BE2C (cell line): ENCODE results near the gene KCNG2.
"Not testable (repeated sequence)": the region's sequence is repeated elsewhere in the genome, so short reads cannot be mapped to it uniquely, and the experiment has no call there.

Experiments
- DNase-seq: peaks from one replicate; pipeline ENCODE4 v3.0.0-alpha.2; 2020
- H3K27me3 ChIP-seq: fragments of 250-450 bp; sonication (Bioruptor Pico); 2 replicates; pipeline ENCODE4 v1.5.1; 2020; ENCODE audit warnings: mild to moderate bottlenecking
- H3K36me3 ChIP-seq: fragments of 250-450 bp; sonication (Bioruptor Pico); 2 replicates; pipeline ENCODE4 v1.5.1; 2020; ENCODE audit warnings: mild to moderate bottlenecking
- H3K4me1 ChIP-seq: fragments of 250-450 bp; sonication (Bioruptor Pico); 2 replicates; pipeline ENCODE4 v1.5.1; 2020
- H3K4me3 ChIP-seq: 2 replicates; pipeline ENCODE4 v1.5.1; 2011; ENCODE audit warnings: low read depth, low read length
- H3K9me3 ChIP-seq: fragments of 250-450 bp; sonication (Bioruptor Pico); 2 replicates; pipeline ENCODE4 v1.5.1; 2020
- CTCF ChIP-seq: IDR thresholded peaks from 2 replicates; pipeline ENCODE4 v1.5.1; 2012; ENCODE audit warnings: mild to moderate bottlenecking, low read depth, low read length

Gene KCNG2

GRCh38 chr18:79874553-79875530 lies 77.1 kb downstream of the KCNG2 start:
- no peaks in the 10 kb centered on the region for H3K27me3 ChIP-seq
- no peaks in the 10 kb centered on the region for H3K36me3 ChIP-seq
- no peaks in the 10 kb centered on the region for H3K4me1 ChIP-seq
- no peaks in the 10 kb centered on the region for H3K9me3 ChIP-seq
- no peak for TF ChIP-seq CTCF
- H3K4me3 ChIP-seq, result no peak overlapping the region
- DNase-seq, result no peak

GRCh38 chr18:79875531-79875919 lies 77.8 kb downstream of the KCNG2 start:
- no peaks in the 10 kb centered on the region for H3K27me3 ChIP-seq
- H3K9me3 ChIP-seq, result no peaks in the 10 kb centered on the region
- no peaks in the 10 kb centered on the region for H3K4me1 ChIP-seq
- H3K36me3 ChIP-seq, result no peaks in the 10 kb centered on the region
- TF ChIP-seq CTCF, result no peak
- DNase-seq, result no peak
- H3K4me3 ChIP-seq, result no peak overlapping the region

GRCh38 chr18:79875931-79876461 lies 78.3 kb downstream of the KCNG2 start:
- Histone ChIP-seq H3K4me3 (no peak overlapping the region), H3K27me3 (no peaks in the 10 kb centered on the region)

GRCh38 chr18:79876497-79876896 lies 78.8 kb downstream of the KCNG2 start:
- H3K4me1 ChIP-seq, result no peaks in the 10 kb centered on the region
- no peak for TF ChIP-seq CTCF
- DNase-seq, result no peak
- no peak overlapping the region for H3K4me3 ChIP-seq
- H3K36me3 ChIP-seq, result no peaks in the 10 kb centered on the region
- H3K9me3 ChIP-seq, result no peaks in the 10 kb centered on the region
- no peaks in the 10 kb centered on the region for H3K27me3 ChIP-seq

More at GRCh38 chr18:79875931-79876461, 78.3 kb downstream of the KCNG2 start:
- no peak for DNase-seq
- Histone ChIP-seq H3K9me3 (no peaks in the 10 kb centered on the region), H3K4me1 (no peaks in the 10 kb centered on the region), H3K36me3 (no peaks in the 10 kb centered on the region)
- no peak for TF ChIP-seq CTCF

- H3K27me3 ChIP-seq, result no peaks in the 10 kb centered on the region
- DNase-seq, result no peak
- no peaks in the 10 kb centered on the region for H3K36me3 ChIP-seq
- H3K9me3 ChIP-seq, result no peaks in the 10 kb centered on the region
- no peaks in the 10 kb centered on the region for H3K4me1 ChIP-seq
- H3K4me3 ChIP-seq, result no peak overlapping the region
- no peak for TF ChIP-seq CTCF
Measured at GRCh38 chr18:79877163-79878091, 79.7 kb downstream of the KCNG2 start.

- H3K4me1 ChIP-seq, H3K36me3 ChIP-seq, H3K27me3 ChIP-seq, H3K4me3 ChIP-seq, H3K9me3 ChIP-seq, DNase-seq: not testable (repeated sequence)
Measured at GRCh38 chr18:79878246-79878645, 80.5 kb downstream of the KCNG2 start.
